ENCODE data around the gene FPGS. TPM values are rescaled to one million over a fixed set of nuclear protein-coding genes. Genes with fewer than 3 reads are reported as not detected.

FPGS gene
- total RNA-seq, 1 donor from 2014 or later = 75.2 TPM

DNA sequence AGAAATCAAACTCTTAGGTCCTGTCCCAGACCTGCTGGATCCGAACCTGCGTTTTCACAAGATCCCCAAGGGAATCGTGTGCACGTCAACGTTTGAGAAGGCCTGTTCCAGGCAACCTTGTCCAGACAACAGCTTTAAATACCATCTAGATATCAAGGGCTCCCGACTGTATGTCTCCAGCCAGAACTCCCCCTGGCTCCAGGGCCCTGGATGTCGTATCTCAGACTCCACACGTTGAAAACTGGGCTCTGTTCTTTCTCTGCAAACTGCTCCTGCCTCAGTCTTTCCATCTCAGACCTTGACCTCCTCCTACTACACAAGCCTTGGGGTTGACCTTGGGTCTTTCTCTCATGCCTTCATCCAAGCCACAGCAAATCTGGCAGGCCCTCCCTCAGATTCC, 57.6 kb downstream of the FPGS start:
- no peak for DNase-seq (ENCODE audit: low read depth)

DNA sequence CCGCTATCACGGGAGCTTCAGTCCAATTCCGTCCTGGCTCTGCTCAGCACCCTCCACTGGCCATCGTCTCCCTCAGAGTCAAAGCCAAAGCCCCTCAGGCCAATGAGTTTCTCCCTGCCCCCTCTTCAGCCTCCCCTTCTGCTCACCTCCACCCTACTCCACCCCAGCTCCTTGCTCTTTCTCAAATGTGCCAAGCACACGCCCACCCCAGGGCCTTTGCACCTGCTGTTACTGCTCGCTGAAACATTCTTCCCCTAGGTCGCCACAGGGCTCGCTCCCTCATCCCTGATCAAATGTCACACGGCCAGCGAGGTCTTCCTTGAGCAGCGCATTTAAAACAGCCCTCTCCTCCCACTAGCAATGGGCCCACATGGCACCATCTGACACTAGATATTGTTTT, 58.1 kb downstream of the FPGS start:
- DNase-seq (ENCODE audit: low read depth) = no peak

GRCh38 chr9:127862075-127863011, 59.7 kb downstream of the FPGS start:
- no peak for DNase-seq (ENCODE audit: low read depth)

GRCh38 chr9:127863191-127863621, 60.5 kb downstream of the FPGS start:
- DNase-seq (ENCODE audit: low read depth) = no peak

Other genes with a start within 250 kb of the FPGS start
- gene STXBP1, start 190.6 kb upstream of the FPGS start, total RNA-seq = 10.8 and 37.5 TPM in 2 replicates
- gene CFAP157, start 95.9 kb upstream of the FPGS start, total RNA-seq = 0.10 TPM in 1 of 2 replicates, not detected in the other
- gene PTRH1, start 87.2 kb upstream of the FPGS start, total RNA-seq = 21.8 and 45.1 TPM in 2 replicates
- 0.10 TPM in 1 of 2 replicates, not detected in the other for gene TTC16, start 86.8 kb upstream of the FPGS start, total RNA-seq
- gene TOR2A, start 67.6 kb upstream of the FPGS start, total RNA-seq = 3.3 and 6.4 TPM in 2 replicates
- 0.05 and 0.17 TPM in 2 replicates for gene SH2D3C, start 24.2 kb upstream of the FPGS start, total RNA-seq
- gene CDK9, start 16.8 kb upstream of the FPGS start, total RNA-seq = 43.6 and 69.1 TPM in 2 replicates
- 0.87 and 6.8 TPM in 2 replicates for gene ENG, start 51.8 kb downstream of the FPGS start, total RNA-seq
- 37.3 and 43.8 TPM in 2 replicates for gene AK1, start 74.8 kb downstream of the FPGS start, total RNA-seq
- gene ST6GALNAC6, start 96.7 kb downstream of the FPGS start, total RNA-seq = 23.1 and 30.5 TPM in 2 replicates
- 31.8 and 33.0 TPM in 2 replicates for gene ST6GALNAC4, start 114.2 kb downstream of the FPGS start, total RNA-seq
- gene PIP5KL1, start 127.9 kb downstream of the FPGS start, total RNA-seq = 0.65 and 2.1 TPM in 2 replicates
- 6.4 and 7.1 TPM in 2 replicates for gene DPM2, start 135.0 kb downstream of the FPGS start, total RNA-seq
- gene EEIG1, start 178.1 kb downstream of the FPGS start, total RNA-seq = 5.0 and 39.1 TPM in 2 replicates